Measurements from ENCODE around the gene CEMP1. TPM values are rescaled to one million over a fixed set of nuclear protein-coding genes. Genes with fewer than 3 reads are reported as not detected.

Gene CEMP1
- total and polyA plus RNA-seq, 4 donors, result 0.38 to 1.2 TPM; not detected in 2

DNA sequence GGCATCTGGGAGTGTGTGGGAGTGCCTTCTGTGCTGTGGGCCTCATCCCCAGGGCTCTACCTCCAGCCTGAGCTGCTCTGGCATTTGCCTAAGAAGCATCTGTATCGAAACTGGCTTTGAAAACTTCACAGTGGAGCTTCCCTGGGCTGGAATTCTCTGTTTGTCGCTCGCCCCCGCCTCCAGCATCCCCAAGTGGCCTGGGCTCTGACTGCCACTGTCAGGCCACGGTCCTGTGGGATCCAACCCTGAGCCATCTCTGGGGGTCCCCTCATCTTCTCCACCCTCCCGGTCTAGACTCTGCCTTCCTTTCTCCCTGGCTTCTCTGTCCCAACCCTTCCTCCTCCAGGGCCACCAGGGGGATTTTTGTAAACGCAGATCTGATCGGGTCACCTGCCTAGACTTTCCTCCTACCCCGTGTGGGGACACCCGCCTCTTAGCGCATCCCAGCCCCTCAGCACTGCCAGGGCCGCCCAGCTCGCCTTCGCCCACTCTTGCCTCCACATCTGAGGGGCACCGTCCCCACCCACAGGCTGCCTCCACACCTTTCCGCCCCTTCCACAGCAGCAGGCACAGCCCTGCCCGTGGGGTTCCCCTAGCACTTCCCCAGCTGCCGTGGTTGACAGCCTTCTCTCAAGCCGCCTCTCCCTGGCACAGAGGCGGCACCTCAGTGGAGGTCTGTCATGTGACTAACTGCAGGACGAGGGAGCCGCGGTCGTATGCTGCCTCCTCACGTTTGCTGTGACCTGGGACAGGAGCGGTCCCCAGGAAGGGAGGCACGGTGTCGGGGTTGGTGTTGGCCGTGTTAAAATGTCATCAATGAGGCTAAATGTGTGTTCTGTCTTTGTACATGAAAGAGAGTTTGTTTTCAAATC is 44.3 kb downstream of the CEMP1 start:
- Histone ChIP-seq H3K9me3 (ENCODE audit: control insufficient read depth, low read length) (no peaks in the 10 kb centered on the region), H3K36me3 (ENCODE audit: control insufficient read depth in 1 of 2, insufficient read depth in 2 of 2, low read length in 1 of 2) (no peaks in the 10 kb centered on the region), H3K4me3 (ENCODE audit: low read length in 2 of 2) (no peak overlapping the region), H3K27ac (ENCODE audit: low read depth in 1 of 2, low read length in 2 of 2) (no peak overlapping the region), H3K4me1 (ENCODE audit: control insufficient read depth in 1 of 2, insufficient read depth in 2 of 2, low read length in 2 of 2) (no peaks in the 10 kb centered on the region), H3K27me3 (ENCODE audit: control insufficient read depth in 1 of 2, insufficient read depth in 2 of 2, low read length in 1 of 2) (no peaks in the 10 kb centered on the region)
- DNase-seq (peak in 1 of 2 donors; percentile 71), ATAC-seq (ENCODE audit: low FRiP score) (peak; percentile 24)
- intact Hi-C loops (cut with DNase I), result no loop called here
- WGBS, 2 donors, result 77% methylated on average over 29 of the region's 29 CpGs

DNA sequence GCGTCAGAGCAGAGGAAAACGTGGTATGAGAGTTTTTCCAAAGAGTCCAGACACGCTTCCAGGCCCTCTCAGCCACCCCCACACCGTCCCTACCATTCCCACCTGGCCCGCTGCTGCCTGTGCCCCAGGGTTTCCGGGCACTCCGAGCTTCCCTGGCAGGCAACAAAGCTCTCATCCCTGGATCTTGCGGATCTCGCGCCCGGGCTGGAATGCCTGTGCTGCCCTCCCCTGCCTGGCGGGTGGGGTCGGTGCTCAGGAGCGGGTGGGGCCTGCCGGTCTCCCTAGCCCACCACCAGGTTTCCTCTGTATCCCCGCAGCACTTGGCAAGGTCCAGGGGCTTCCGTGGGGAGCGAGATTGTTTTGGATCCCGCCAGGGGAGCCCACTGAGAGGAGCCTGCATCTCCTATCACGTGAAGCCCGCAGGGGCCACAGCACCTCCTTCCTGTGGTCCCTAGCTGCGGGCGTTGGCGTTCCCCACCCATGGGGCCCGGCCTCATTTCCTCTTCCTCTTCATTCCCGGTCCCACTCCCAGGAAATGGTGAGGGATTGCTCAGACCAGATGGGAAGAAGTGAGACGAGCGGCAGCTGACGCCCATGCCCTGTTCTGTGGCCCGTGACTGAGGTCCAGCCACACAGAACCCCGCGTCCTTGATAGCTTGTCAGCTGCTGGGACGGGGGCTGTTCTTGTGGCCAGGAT is 45.2 kb downstream of the CEMP1 start:
- DNase-seq (no peak), ATAC-seq (ENCODE audit: low FRiP score) (no peak)
- H3K4me3 ChIP-seq (ENCODE audit: low read length in 2 of 2), result no peak overlapping the region
- H3K9me3 ChIP-seq (ENCODE audit: control insufficient read depth, low read length), result no peaks in the 10 kb centered on the region
- no peaks in the 10 kb centered on the region for H3K36me3 ChIP-seq (ENCODE audit: control insufficient read depth in 1 of 2, insufficient read depth in 2 of 2, low read length in 1 of 2)
- H3K4me1 ChIP-seq (ENCODE audit: control insufficient read depth in 1 of 2, insufficient read depth in 2 of 2, low read length in 2 of 2), result no peaks in the 10 kb centered on the region
- H3K27ac ChIP-seq (ENCODE audit: low read depth in 1 of 2, low read length in 2 of 2), result no peak overlapping the region
- intact Hi-C loops (cut with DNase I), result no loop called here
- WGBS, 2 donors, result 89% methylated on average over 33 of the region's 33 CpGs
- no peaks in the 10 kb centered on the region for H3K27me3 ChIP-seq (ENCODE audit: control insufficient read depth in 1 of 2, insufficient read depth in 2 of 2, low read length in 1 of 2)

DNA sequence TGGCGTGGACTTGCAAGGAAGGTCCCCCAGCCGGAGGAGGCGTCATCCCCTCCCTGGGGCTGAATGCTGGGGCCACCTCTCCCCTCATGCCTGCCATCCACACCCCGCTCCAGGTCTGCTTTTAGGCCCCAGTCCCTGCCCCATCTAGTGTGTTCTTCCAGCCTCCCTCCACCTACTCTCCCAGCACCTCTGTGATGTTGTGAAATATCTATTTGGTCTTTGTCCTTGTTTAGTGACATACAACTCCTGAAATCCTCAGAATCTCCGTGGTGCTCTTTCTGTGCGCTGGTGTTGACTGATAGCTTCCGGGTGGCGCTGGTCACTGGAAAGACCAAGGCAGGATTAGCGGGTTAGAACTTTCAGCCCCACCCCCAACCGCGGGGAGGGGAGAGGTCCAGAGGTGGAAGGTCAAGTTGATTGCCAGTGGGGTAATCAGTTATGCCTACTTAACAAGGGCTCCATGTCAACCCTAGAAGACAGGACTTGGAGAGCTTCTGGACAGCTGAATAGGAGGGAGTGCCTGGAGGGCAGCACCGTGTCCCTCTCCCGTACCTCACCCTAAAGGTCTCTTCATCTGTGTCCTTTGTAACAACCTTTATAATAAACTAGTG is 46.2 kb downstream of the CEMP1 start:
- DNase-seq (no peak), ATAC-seq (ENCODE audit: low FRiP score) (no peak)
- Histone ChIP-seq H3K4me3 (ENCODE audit: low read length in 2 of 2) (no peak overlapping the region), H3K4me1 (ENCODE audit: control insufficient read depth in 1 of 2, insufficient read depth in 2 of 2, low read length in 2 of 2) (no peaks in the 10 kb centered on the region), H3K27me3 (ENCODE audit: control insufficient read depth in 1 of 2, insufficient read depth in 2 of 2, low read length in 1 of 2) (no peaks in the 10 kb centered on the region), H3K36me3 (ENCODE audit: control insufficient read depth in 1 of 2, insufficient read depth in 2 of 2, low read length in 1 of 2) (no peaks in the 10 kb centered on the region), H3K27ac (ENCODE audit: low read depth in 1 of 2, low read length in 2 of 2) (no peak overlapping the region), H3K9me3 (ENCODE audit: control insufficient read depth, low read length) (no peaks in the 10 kb centered on the region)
- intact Hi-C loops (cut with DNase I), result no loop called here
- 86 to 87% methylated on average over 13 of the region's 13 CpGs for WGBS, 2 donors

DNA sequence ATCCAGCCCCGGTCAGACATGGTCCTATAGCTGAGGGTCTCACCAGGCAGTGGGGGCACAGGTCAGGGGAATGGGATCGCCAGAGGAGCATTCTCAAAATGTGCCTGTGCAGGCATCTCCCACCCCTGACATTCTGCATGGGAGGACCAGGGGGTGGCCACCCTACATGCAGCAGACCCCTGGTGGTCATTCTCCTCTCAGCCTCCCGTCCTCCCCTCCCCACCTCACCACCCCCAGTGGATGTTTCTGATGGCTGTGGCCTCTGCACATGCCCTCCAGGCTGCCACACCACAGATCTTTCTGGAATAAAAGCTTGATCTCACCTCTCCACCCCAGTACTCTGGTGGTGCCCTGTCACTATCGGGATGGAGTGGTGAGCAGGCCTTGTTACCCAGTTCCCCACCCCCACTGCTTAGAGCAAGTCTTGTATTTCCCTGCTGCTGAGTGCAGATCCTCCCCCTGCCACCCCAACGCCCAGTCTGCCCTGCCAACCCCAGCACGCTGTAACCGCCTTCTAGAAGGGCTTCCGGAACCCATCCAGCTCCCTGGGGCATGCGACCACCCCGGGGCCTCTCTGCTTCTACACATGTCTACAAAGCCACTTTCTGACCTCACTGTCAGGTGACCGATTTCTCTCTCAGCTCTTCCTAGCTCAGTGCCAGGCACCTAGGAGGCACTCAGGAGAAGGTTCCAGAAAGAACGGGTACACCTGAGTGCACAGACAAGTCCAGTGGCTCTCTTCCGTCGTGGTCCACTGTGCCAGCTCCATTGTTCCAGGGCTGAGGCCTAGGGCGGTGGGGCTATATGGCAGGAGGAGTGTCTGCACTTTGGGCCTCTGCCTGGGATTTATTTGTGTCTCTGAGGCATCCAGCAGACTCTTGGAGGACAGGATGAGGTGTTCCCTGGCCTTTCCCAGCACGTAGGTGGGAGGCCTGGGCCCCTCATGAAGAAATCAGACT is 47.0 kb downstream of the CEMP1 start:
- no peaks in the 10 kb centered on the region for H3K36me3 ChIP-seq (ENCODE audit: control insufficient read depth in 1 of 2, insufficient read depth in 2 of 2, low read length in 1 of 2)
- 83 to 88% methylated on average over 16 of the region's 16 CpGs for WGBS, 2 donors
- intact Hi-C loops (cut with DNase I), result no loop called here
- no peaks in the 10 kb centered on the region for H3K9me3 ChIP-seq (ENCODE audit: control insufficient read depth, low read length)
- no peak overlapping the region for H3K4me3 ChIP-seq (ENCODE audit: low read length in 2 of 2)
- ATAC-seq (ENCODE audit: low FRiP score), result no peak
- no peaks in the 10 kb centered on the region for H3K4me1 ChIP-seq (ENCODE audit: control insufficient read depth in 1 of 2, insufficient read depth in 2 of 2, low read length in 2 of 2)
- H3K27me3 ChIP-seq (ENCODE audit: control insufficient read depth in 1 of 2, insufficient read depth in 2 of 2, low read length in 1 of 2), result no peaks in the 10 kb centered on the region
- no peak for DNase-seq
- no peak overlapping the region for H3K27ac ChIP-seq (ENCODE audit: low read depth in 1 of 2, low read length in 2 of 2)

DNA sequence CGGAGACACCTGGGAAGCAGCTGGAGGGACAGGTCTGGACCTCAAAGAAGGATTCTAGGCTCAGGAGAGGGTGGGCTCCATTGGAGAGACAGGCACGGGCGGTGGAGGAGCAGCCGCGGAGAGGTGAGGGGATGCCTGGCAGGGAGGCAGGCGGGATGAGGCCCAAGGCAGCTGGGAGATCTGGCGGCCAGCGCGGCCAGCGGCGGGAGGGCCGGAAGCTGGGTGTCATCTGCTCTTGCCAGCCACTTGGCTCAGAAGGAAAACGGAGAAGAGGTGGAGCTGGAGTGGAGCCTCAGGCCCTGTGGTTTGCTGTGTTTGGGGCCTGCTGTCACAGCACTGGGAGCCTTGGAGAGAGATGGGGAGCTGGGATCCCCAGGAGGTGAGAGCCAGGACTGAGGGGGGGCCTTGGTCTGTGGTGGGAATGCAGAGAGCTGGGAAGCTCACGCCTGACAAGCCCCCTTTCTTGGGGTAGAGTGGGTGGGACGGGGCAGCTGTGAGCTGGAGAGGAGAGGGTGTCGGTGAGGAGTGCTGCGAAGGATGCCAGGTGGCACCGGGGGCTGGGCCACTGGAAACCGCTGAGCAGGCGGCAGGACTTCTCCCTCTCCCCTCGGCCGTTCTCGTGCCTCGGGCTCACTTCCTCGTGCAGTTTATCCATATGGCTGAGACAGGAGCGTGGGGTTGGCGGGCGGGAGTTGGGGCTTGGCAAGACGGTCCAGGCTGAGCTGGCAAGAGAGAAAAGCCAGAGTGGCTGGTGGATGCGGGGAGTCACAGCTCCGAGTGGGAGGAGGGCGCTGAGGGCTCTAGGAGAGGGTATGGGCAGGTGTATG is 48.3 kb downstream of the CEMP1 start:
- no peak overlapping the region for H3K27ac ChIP-seq (ENCODE audit: low read depth in 1 of 2, low read length in 2 of 2)
- H3K27me3 ChIP-seq (ENCODE audit: control insufficient read depth in 1 of 2, insufficient read depth in 2 of 2, low read length in 1 of 2), result no peaks in the 10 kb centered on the region
- ATAC-seq (ENCODE audit: low FRiP score) (peak; percentile 61), DNase-seq (peak in 1 of 2 donors; percentile 67)
- WGBS, 2 donors, result 16 to 23% methylated on average over 30 to 32 of the region's 32 CpGs
- intact Hi-C loops (cut with DNase I), result no loop called here
- no peaks in the 10 kb centered on the region for H3K4me1 ChIP-seq (ENCODE audit: control insufficient read depth in 1 of 2, insufficient read depth in 2 of 2, low read length in 2 of 2)
- no peaks in the 10 kb centered on the region for H3K9me3 ChIP-seq (ENCODE audit: control insufficient read depth, low read length)
- H3K36me3 ChIP-seq (ENCODE audit: control insufficient read depth in 1 of 2, insufficient read depth in 2 of 2, low read length in 1 of 2), result no peaks in the 10 kb centered on the region
- no peak overlapping the region for H3K4me3 ChIP-seq (ENCODE audit: low read length in 2 of 2)

DNA sequence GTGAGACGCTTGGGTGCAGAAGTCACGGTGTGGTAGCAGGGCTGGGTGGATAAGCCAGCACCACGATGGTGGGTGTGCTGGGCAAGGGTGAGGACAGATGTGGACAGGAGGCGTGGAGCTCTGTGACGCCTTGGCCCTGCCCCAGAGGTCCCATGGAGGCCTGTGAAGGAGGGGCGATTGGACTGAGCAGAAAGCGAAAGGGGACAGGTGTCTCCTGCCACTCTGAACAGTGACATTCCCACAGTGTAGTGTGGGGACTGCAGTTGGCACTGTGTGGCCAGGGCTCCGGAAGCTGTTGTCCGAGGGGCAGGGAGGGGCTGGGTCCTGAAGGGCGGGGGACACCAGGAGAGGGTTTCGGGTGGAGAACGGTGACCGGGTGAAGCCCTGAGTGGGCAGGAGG is 49.0 kb downstream of the CEMP1 start:
- WGBS, 2 donors, result 61 to 69% methylated on average over 13 of the region's 13 CpGs
- DNase-seq, result no peak
- Histone ChIP-seq H3K36me3 (ENCODE audit: control insufficient read depth in 1 of 2, insufficient read depth in 2 of 2, low read length in 1 of 2) (no peaks in the 10 kb centered on the region), H3K4me3 (ENCODE audit: low read length in 2 of 2) (no peak overlapping the region), H3K9me3 (ENCODE audit: control insufficient read depth, low read length) (no peaks in the 10 kb centered on the region), H3K4me1 (ENCODE audit: control insufficient read depth in 1 of 2, insufficient read depth in 2 of 2, low read length in 2 of 2) (no peaks in the 10 kb centered on the region), H3K27ac (ENCODE audit: low read depth in 1 of 2, low read length in 2 of 2) (no peak overlapping the region), H3K27me3 (ENCODE audit: control insufficient read depth in 1 of 2, insufficient read depth in 2 of 2, low read length in 1 of 2) (no peaks in the 10 kb centered on the region)
- intact Hi-C loops (cut with DNase I), result no loop called here
- ATAC-seq (ENCODE audit: low FRiP score), result no peak

DNA sequence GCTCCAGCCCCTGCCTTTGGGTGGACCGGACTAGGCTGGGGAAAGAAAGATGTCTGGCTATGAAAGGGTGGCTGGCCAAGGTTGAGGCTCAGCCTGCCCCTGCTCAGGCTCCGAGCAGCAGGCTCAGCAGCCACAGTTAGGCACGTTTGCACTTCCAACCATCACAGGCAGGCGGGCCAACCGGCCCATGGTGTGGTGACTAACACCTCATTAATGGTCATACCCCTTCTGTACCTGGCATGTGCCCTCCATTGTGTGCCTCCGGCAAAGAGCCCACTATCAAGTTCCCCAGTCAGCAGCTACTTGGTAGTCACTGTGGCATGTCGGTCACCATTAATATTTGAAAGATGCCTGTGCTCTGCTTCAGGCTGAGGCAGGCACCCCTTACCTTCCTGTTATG is 49.5 kb downstream of the CEMP1 start:
- no peak for ATAC-seq (ENCODE audit: low FRiP score)
- no peaks in the 10 kb centered on the region for H3K9me3 ChIP-seq (ENCODE audit: control insufficient read depth, low read length)
- intact Hi-C loops (cut with DNase I), result no loop called here
- H3K27ac ChIP-seq (ENCODE audit: low read depth in 1 of 2, low read length in 2 of 2), result no peak overlapping the region
- no peaks in the 10 kb centered on the region for H3K4me1 ChIP-seq (ENCODE audit: control insufficient read depth in 1 of 2, insufficient read depth in 2 of 2, low read length in 2 of 2)
- H3K4me3 ChIP-seq (ENCODE audit: low read length in 2 of 2), result no peak overlapping the region
- DNase-seq, result no peak
- H3K36me3 ChIP-seq (ENCODE audit: control insufficient read depth in 1 of 2, insufficient read depth in 2 of 2, low read length in 1 of 2), result no peaks in the 10 kb centered on the region
- 47 to 56% methylated on average over 7 of the region's 7 CpGs for WGBS, 2 donors
- no peaks in the 10 kb centered on the region for H3K27me3 ChIP-seq (ENCODE audit: control insufficient read depth in 1 of 2, insufficient read depth in 2 of 2, low read length in 1 of 2)

All from aorta (tissue), 5 donors.